Panc1 (cell line): ENCODE results near the gene ESR2.

Experiments used
- CTCF ChIP-seq: fragments of 450-650 bp; IDR thresholded peaks from 2 replicates; pipeline ENCODE4 v1.5.1; 2017; ENCODE audit warnings: mild to moderate bottlenecking
- POLR2AphosphoS5 ChIP-seq: IDR thresholded peaks from 2 replicates; pipeline ENCODE4 v1.6.1; 2012; ENCODE audit warnings: mild to moderate bottlenecking, low read depth, low read length, moderate library complexity
- TCF7L2 ChIP-seq: IDR thresholded peaks from 2 replicates; pipeline ENCODE4 v1.6.1; 2011; ENCODE audit warnings: mild to moderate bottlenecking, low read depth, low read length, inconsistent platforms

GRCh38 chr14:64126548-64126947 lies 167.6 kb downstream of the ESR2 start:
- TF ChIP-seq CTCF (no peak), POLR2AphosphoS5 (no peak), TCF7L2 (no peak)
